Skeletal muscle cell (primary cell): ENCODE measurements around the gene TOLLIP.

ENCODE experiments used
- DNase-seq: peaks from one replicate; pipeline ENCODE4 v3.0.0-alpha.2; 2010; ENCODE audit warnings: low read depth
- H3K4me3 ChIP-seq: 2 replicates; pipeline ENCODE4 v1.5.1; 2011; ENCODE audit warnings: low read depth, mild to moderate bottlenecking, control low read depth, low read length, moderate library complexity

The TOLLIP gene

GRCh38 chr11:1302041-1302460 lies 7.4 kb downstream of the TOLLIP start:
- no peak overlapping the region for H3K4me3 ChIP-seq
- DNase-seq = no peak

GRCh38 chr11:1301220-1302000 lies 8.0 kb downstream of the TOLLIP start:
- H3K4me3 ChIP-seq = no peak overlapping the region
- DNase-seq = no peak

- DNase-seq = no peak
- H3K4me3 ChIP-seq = no peak overlapping the region
These were observed 8.8 kb downstream of the TOLLIP start for GRCh38 chr11:1300569-1301187.

GRCh38 chr11:1300121-1300520 lies 9.3 kb downstream of the TOLLIP start:
- no peak for DNase-seq
- H3K4me3 ChIP-seq = no peak overlapping the region

- no peak for DNase-seq
- no peak overlapping the region for H3K4me3 ChIP-seq
These were observed 9.8 kb downstream of the TOLLIP start for GRCh38 chr11:1299621-1300020.

- peak; percentile 56 for DNase-seq
- no peak overlapping the region for H3K4me3 ChIP-seq
These were observed 10.5 kb downstream of the TOLLIP start for GRCh38 chr11:1298695-1299492.

GRCh38 chr11:1297576-1298473 lies 11.6 kb downstream of the TOLLIP start:
- no peak for DNase-seq
- no peak overlapping the region for H3K4me3 ChIP-seq

- no peak for DNase-seq
- no peak overlapping the region for H3K4me3 ChIP-seq
These were observed 12.3 kb downstream of the TOLLIP start for GRCh38 chr11:1297011-1297575.

- no peak overlapping the region for H3K4me3 ChIP-seq
- DNase-seq = no peak
These were observed 13.1 kb downstream of the TOLLIP start for GRCh38 chr11:1296287-1296686.

- no peak for DNase-seq
- no peak overlapping the region for H3K4me3 ChIP-seq
These were observed 13.8 kb downstream of the TOLLIP start for GRCh38 chr11:1295591-1295990.

GRCh38 chr11:1295086-1295485 lies 14.3 kb downstream of the TOLLIP start:
- no peak for DNase-seq
- no peak overlapping the region for H3K4me3 ChIP-seq

GRCh38 chr11:1293619-1294015 lies 15.8 kb downstream of the TOLLIP start:
- no peak overlapping the region for H3K4me3 ChIP-seq
- DNase-seq = no peak

- DNase-seq = no peak
- H3K4me3 ChIP-seq = no peak overlapping the region
These were observed 16.5 kb downstream of the TOLLIP start for GRCh38 chr11:1292644-1293618.

GRCh38 chr11:1292018-1292643 lies 17.3 kb downstream of the TOLLIP start:
- DNase-seq = no peak
- H3K4me3 ChIP-seq = no peak overlapping the region

- DNase-seq = no peak
- H3K4me3 ChIP-seq = no peak overlapping the region
These were observed 18.0 kb downstream of the TOLLIP start for GRCh38 chr11:1291295-1292017.

GRCh38 chr11:1290052-1291040 lies 19.1 kb downstream of the TOLLIP start:
- DNase-seq = no peak

More at GRCh38 chr11:1290052-1291040, 19.1 kb downstream of the TOLLIP start:
- no peak overlapping the region for H3K4me3 ChIP-seq
